ENCODE results near the gene EMP2. TPM values are rescaled to one million over a fixed set of nuclear protein-coding genes. Genes with fewer than 3 reads are reported as not detected.
"Not testable (repeated sequence)": the region's sequence is repeated elsewhere in the genome, so short reads cannot be mapped to it uniquely, and the experiment has no call there.

Gene EMP2
- total RNA-seq, 2 donors from 2014 or later, result not detected

GRCh38 chr16:10511829-10512228 lies 68.6 kb downstream of the EMP2 start:
- Mint-ChIP-seq H3K27ac (no peak overlapping the region), H3K36me3 (ENCODE audit: low read depth) (no peaks in the 10 kb centered on the region), H3K4me3 (no peak overlapping the region), H3K27me3 (peaks cover 4% of the 10 kb centered on the region), H3K4me1 (peaks cover 7% of the 10 kb centered on the region)
- peak; percentile 37 for ATAC-seq
- no peaks in the 10 kb centered on the region for H3K9me3 ChIP-seq (ENCODE audit: control insufficient read depth, low read length, poor library complexity, severe bottlenecking)
- DNase-seq, result no peak

GRCh38 chr16:10510279-10510678 lies 70.1 kb downstream of the EMP2 start:
- DNase-seq (no peak), ATAC-seq (no peak)
- Mint-ChIP-seq H3K36me3 (ENCODE audit: low read depth) (no peaks in the 10 kb centered on the region), H3K27ac (no peak overlapping the region), H3K4me3 (no peak overlapping the region), H3K4me1 (peaks cover 7% of the 10 kb centered on the region), H3K27me3 (peaks cover 4% of the 10 kb centered on the region)
- H3K9me3 ChIP-seq (ENCODE audit: control insufficient read depth, low read length, poor library complexity, severe bottlenecking), result no peaks in the 10 kb centered on the region

- H3K36me3 Mint-ChIP-seq (ENCODE audit: low read depth), result no peaks in the 10 kb centered on the region
Measured at GRCh38 chr16:10509534-10510025, 70.8 kb downstream of the EMP2 start.

GRCh38 chr16:10505286-10505685 lies 75.1 kb downstream of the EMP2 start:
- H3K4me1 Mint-ChIP-seq, result peaks cover 18% of the 10 kb centered on the region
- DNase-seq; H3K27me3 Mint-ChIP-seq; H3K9me3 ChIP-seq (ENCODE audit: control insufficient read depth, low read length, poor library complexity, severe bottlenecking); ATAC-seq; H3K27ac Mint-ChIP-seq; H3K36me3 Mint-ChIP-seq (ENCODE audit: low read depth); H3K4me3 Mint-ChIP-seq: not testable (repeated sequence)

More at GRCh38 chr16:10509534-10510025, 70.8 kb downstream of the EMP2 start:
- peaks cover 11% of the 10 kb centered on the region for H3K4me1 Mint-ChIP-seq
- no peak overlapping the region for H3K4me3 Mint-ChIP-seq
- ATAC-seq (peak; percentile 89), DNase-seq (peak; percentile 27 to 56 (median 34))
- H3K27ac Mint-ChIP-seq, result no peak overlapping the region
- H3K27me3 Mint-ChIP-seq, result peaks cover 4% of the 10 kb centered on the region
- H3K9me3 ChIP-seq (ENCODE audit: control insufficient read depth, low read length, poor library complexity, severe bottlenecking), result no peaks in the 10 kb centered on the region

- H3K4me1 Mint-ChIP-seq, result peaks cover 14% of the 10 kb centered on the region
- peak overlapping the region; percentile 30 for H3K27ac Mint-ChIP-seq
- H3K4me3 Mint-ChIP-seq, result no peak overlapping the region
- ATAC-seq (peak; percentile 64), DNase-seq (no peak)
- no peaks in the 10 kb centered on the region for H3K27me3 Mint-ChIP-seq
- H3K36me3 Mint-ChIP-seq (ENCODE audit: low read depth), result no peaks in the 10 kb centered on the region
- H3K9me3 ChIP-seq (ENCODE audit: control insufficient read depth, low read length, poor library complexity, severe bottlenecking), result no peaks in the 10 kb centered on the region
Measured at GRCh38 chr16:10504404-10504885, 76.0 kb downstream of the EMP2 start.

- DNase-seq (no peak), ATAC-seq (no peak)
- H3K27ac Mint-ChIP-seq, result no peak overlapping the region
- H3K36me3 Mint-ChIP-seq (ENCODE audit: low read depth), result no peaks in the 10 kb centered on the region
- H3K9me3 ChIP-seq (ENCODE audit: control insufficient read depth, low read length, poor library complexity, severe bottlenecking), result no peaks in the 10 kb centered on the region
- no peak overlapping the region for H3K4me3 Mint-ChIP-seq
- H3K27me3 Mint-ChIP-seq, result no peaks in the 10 kb centered on the region
- peaks cover 13% of the 10 kb centered on the region for H3K4me1 Mint-ChIP-seq
Measured at GRCh38 chr16:10502776-10503175, 77.6 kb downstream of the EMP2 start.

GRCh38 chr16:10501016-10501607 lies 79.3 kb downstream of the EMP2 start:
- Mint-ChIP-seq H3K4me1 (peaks cover 15% of the 10 kb centered on the region), H3K36me3 (ENCODE audit: low read depth) (no peaks in the 10 kb centered on the region), H3K27ac (no peak overlapping the region), H3K27me3 (no peaks in the 10 kb centered on the region), H3K4me3 (no peak overlapping the region)
- ATAC-seq (peak; percentile 37), DNase-seq (no peak)
- no peaks in the 10 kb centered on the region for H3K9me3 ChIP-seq (ENCODE audit: control insufficient read depth, low read length, poor library complexity, severe bottlenecking)

GRCh38 chr16:10500582-10500981 lies 79.8 kb downstream of the EMP2 start:
- H3K36me3 Mint-ChIP-seq (ENCODE audit: low read depth), result no peaks in the 10 kb centered on the region
- H3K4me3 Mint-ChIP-seq, result no peak overlapping the region
- DNase-seq (no peak), ATAC-seq (no peak)
- no peak overlapping the region for H3K27ac Mint-ChIP-seq
- H3K9me3 ChIP-seq (ENCODE audit: control insufficient read depth, low read length, poor library complexity, severe bottlenecking), result no peaks in the 10 kb centered on the region
- H3K4me1 Mint-ChIP-seq, result peaks cover 15% of the 10 kb centered on the region
- no peaks in the 10 kb centered on the region for H3K27me3 Mint-ChIP-seq

GRCh38 chr16:10497132-10498101 lies 83.0 kb downstream of the EMP2 start:
- Mint-ChIP-seq H3K27ac (no peak overlapping the region), H3K27me3 (no peaks in the 10 kb centered on the region), H3K36me3 (ENCODE audit: low read depth) (peaks cover 5% of the 10 kb centered on the region), H3K4me3 (no peak overlapping the region), H3K4me1 (peaks cover 7% of the 10 kb centered on the region)
- H3K9me3 ChIP-seq (ENCODE audit: control insufficient read depth, low read length, poor library complexity, severe bottlenecking), result no peaks in the 10 kb centered on the region
- ATAC-seq, result no peak
- DNase-seq, result no peak

GRCh38 chr16:10495031-10495345 lies 85.4 kb downstream of the EMP2 start:
- Mint-ChIP-seq H3K4me3 (no peak overlapping the region), H3K36me3 (ENCODE audit: low read depth) (peaks cover 5% of the 10 kb centered on the region), H3K27me3 (no peaks in the 10 kb centered on the region), H3K4me1 (peaks cover 2% of the 10 kb centered on the region), H3K27ac (no peak overlapping the region)
- ATAC-seq (no peak), DNase-seq (no peak)
- no peaks in the 10 kb centered on the region for H3K9me3 ChIP-seq (ENCODE audit: control insufficient read depth, low read length, poor library complexity, severe bottlenecking)

GRCh38 chr16:10494343-10495030 lies 85.9 kb downstream of the EMP2 start:
- H3K9me3 ChIP-seq (ENCODE audit: control insufficient read depth, low read length, poor library complexity, severe bottlenecking), result no peaks in the 10 kb centered on the region
- H3K27me3 Mint-ChIP-seq, result no peaks in the 10 kb centered on the region
- no peak for ATAC-seq
- H3K27ac Mint-ChIP-seq, result no peak overlapping the region
- peaks cover 2% of the 10 kb centered on the region for H3K4me1 Mint-ChIP-seq
- H3K4me3 Mint-ChIP-seq, result no peak overlapping the region
- no peak for DNase-seq
- H3K36me3 Mint-ChIP-seq (ENCODE audit: low read depth), result peaks cover 5% of the 10 kb centered on the region

- Mint-ChIP-seq H3K4me3 (no peak overlapping the region), H3K36me3 (ENCODE audit: low read depth) (peaks cover 5% of the 10 kb centered on the region), H3K27me3 (no peaks in the 10 kb centered on the region), H3K4me1 (peaks cover 2% of the 10 kb centered on the region), H3K27ac (no peak overlapping the region)
- no peak for DNase-seq
- H3K9me3 ChIP-seq (ENCODE audit: control insufficient read depth, low read length, poor library complexity, severe bottlenecking), result no peaks in the 10 kb centered on the region
- ATAC-seq, result no peak
Measured at GRCh38 chr16:10493276-10493675, 87.1 kb downstream of the EMP2 start.

- DNase-seq (no peak), ATAC-seq (no peak)
- no peaks in the 10 kb centered on the region for H3K27me3 Mint-ChIP-seq
- no peak overlapping the region for H3K4me3 Mint-ChIP-seq
- peaks cover 3% of the 10 kb centered on the region for H3K36me3 Mint-ChIP-seq (ENCODE audit: low read depth)
- H3K27ac Mint-ChIP-seq, result no peak overlapping the region
- peaks cover 4% of the 10 kb centered on the region for H3K9me3 ChIP-seq (ENCODE audit: control insufficient read depth, low read length, poor library complexity, severe bottlenecking)
- no peaks in the 10 kb centered on the region for H3K4me1 Mint-ChIP-seq
Measured at GRCh38 chr16:10490141-10490540, 90.3 kb downstream of the EMP2 start.

All from T-helper 17 cell (primary cell).